HG03196 (cell line): ENCODE data around the gene DCAF10.
"Not testable (repeated sequence)": the region's sequence is repeated elsewhere in the genome, so short reads cannot be mapped to it uniquely, and the experiment has no call there.

Source experiments
- ATAC-seq: cut with Tn5 transposase; IDR thresholded peaks from one replicate; pipeline ENCODE4 v1.9.1; 2021; ENCODE audit not compliant: unreplicated experiment

DCAF10 gene

GRCh38 chr9:37800631-37801286 is at the start of gene DCAF10:
Gene DCAF10 (plus strand): TSS chr9:37800797. CDS start chr9:37800867, 70 bp downstream.
- ATAC-seq: peak; percentile 62

GRCh38 chr9:37751186-37751585 is 49.4 kb upstream of the DCAF10 start:
- ATAC-seq: no peak

GRCh38 chr9:37751704-37752103 is 48.9 kb upstream of the DCAF10 start:
- ATAC-seq: not testable (repeated sequence)

GRCh38 chr9:37752112-37752511 is 48.5 kb upstream of the DCAF10 start:
- not testable (repeated sequence) for ATAC-seq

GRCh38 chr9:37752642-37753488 is 47.7 kb upstream of the DCAF10 start:
- no peak for ATAC-seq

GRCh38 chr9:37753489-37754190 is 47.0 kb upstream of the DCAF10 start, which contains the start of gene TRMT10B:
Gene TRMT10B (plus strand): TSS chr9:37753805. CDS start chr9:37761932, 8,127 bp downstream.
- peak; percentile 75 for ATAC-seq

- ATAC-seq: no peak
These were observed 41.9 kb upstream of the DCAF10 start for GRCh38 chr9:37758747-37759146.

GRCh38 chr9:37760416-37761161 is 40.0 kb upstream of the DCAF10 start:
- no peak for ATAC-seq

GRCh38 chr9:37761511-37761910 is 39.1 kb upstream of the DCAF10 start:
- no peak for ATAC-seq

GRCh38 chr9:37765263-37765662 is 35.3 kb upstream of the DCAF10 start:
- not testable (repeated sequence) for ATAC-seq

GRCh38 chr9:37769306-37769705 is 31.3 kb upstream of the DCAF10 start:
- no peak for ATAC-seq

- ATAC-seq: no peak
These were observed 30.6 kb upstream of the DCAF10 start for GRCh38 chr9:37769995-37770394.

GRCh38 chr9:37775216-37775919 is 25.2 kb upstream of the DCAF10 start:
- ATAC-seq: no peak

- no peak for ATAC-seq
These were observed 24.3 kb upstream of the DCAF10 start for GRCh38 chr9:37776328-37776727.

- ATAC-seq: no peak
These were observed 22.1 kb upstream of the DCAF10 start for GRCh38 chr9:37778534-37778933.

GRCh38 chr9:37784291-37784615 is 16.3 kb upstream of the DCAF10 start:
- ATAC-seq: no peak

GRCh38 chr9:37784616-37785483 is 15.7 kb upstream of the DCAF10 start, which contains the start of gene EXOSC3:
Gene EXOSC3 (minus strand): TSS chr9:37785064. CDS start chr9:37785044, 20 bp downstream.
- peak; percentile 82 for ATAC-seq

GRCh38 chr9:37787059-37787458 is 13.5 kb upstream of the DCAF10 start:
- ATAC-seq: no peak

GRCh38 chr9:37788332-37788731 is 12.3 kb upstream of the DCAF10 start:
- no peak for ATAC-seq
